ENCODE measurements around the gene KLHL10. TPM values are rescaled to one million over a fixed set of nuclear protein-coding genes. Genes with fewer than 3 reads are reported as not detected.

The KLHL10 gene
- total and polyA plus RNA-seq, 4 donors, result 0.03 to 0.17 (median 0.07) TPM; not detected in 1

DNA sequence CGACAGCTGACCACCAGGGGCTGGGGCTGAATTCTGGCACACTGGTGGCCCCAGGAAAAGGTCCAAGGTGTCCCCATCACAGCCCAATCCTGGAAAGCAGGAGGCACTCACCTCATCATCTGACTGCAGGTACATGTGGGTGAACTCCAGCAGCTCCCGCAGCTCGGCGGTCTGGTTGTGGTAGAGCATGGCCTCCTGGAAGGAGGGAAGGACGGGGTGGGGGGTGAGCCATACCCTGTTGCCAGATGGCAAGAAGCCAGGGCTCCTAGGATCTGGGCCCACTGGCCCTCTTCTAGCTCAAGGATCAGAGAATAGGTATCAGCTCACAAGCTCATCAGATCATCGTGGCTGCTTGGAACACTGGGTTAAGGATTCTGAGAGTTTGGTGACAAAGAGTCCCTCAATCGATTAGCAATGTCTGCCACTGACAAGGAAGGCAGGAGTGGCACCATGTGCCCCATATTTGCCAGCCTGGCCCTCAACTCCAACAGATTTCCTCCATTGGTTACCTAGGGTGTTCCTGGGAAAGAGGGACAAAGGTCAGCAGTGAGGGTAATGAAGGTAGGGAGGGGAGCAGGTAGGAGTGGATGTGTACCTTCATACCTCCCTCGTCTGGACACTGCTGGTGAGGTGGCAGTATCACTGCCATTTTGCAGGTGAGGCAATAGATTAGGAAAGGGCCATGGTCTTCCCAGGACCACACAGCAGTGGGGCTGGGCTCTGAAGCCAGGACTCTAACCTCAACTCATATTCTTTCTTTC, 30.8 kb upstream of the KLHL10 start:
- 87% methylated on average over 8 of the region's 8 CpGs for WGBS
- H3K4me1 ChIP-seq (ENCODE audit: control insufficient read depth in 4 of 4, insufficient read depth in 4 of 4, low read length in 3 of 4), result peaks cover under 1 to 15% (median 5%) of the 10 kb centered on the region in 4 donors
- no peak overlapping the region for H3K9ac ChIP-seq (ENCODE audit: low read depth in 1 of 2, low read length in 2 of 2)
- H3K27ac ChIP-seq (ENCODE audit: low read depth in 1 of 2, low read length in 2 of 2), result no peak overlapping the region
- no peaks in the 10 kb centered on the region for H3K9me3 ChIP-seq (ENCODE audit: control insufficient read depth in 4 of 4, low read length in 3 of 4)
- H3K4me3 ChIP-seq (ENCODE audit: low read depth in 1 of 3, low read length in 3 of 3), result no peak overlapping the region
- H3K27me3 ChIP-seq (ENCODE audit: control insufficient read depth in 4 of 4, insufficient read depth in 4 of 4, low read length in 3 of 4), result no peaks in the 10 kb centered on the region
- no peak for DNase-seq (ENCODE audit: low spot score)
- H3K36me3 ChIP-seq (ENCODE audit: control insufficient read depth in 4 of 4, insufficient read depth in 3 of 4, low read depth in 1 of 4, low read length in 3 of 4), result no peaks in the 10 kb centered on the region
- TF ChIP-seq, protein P1, sequence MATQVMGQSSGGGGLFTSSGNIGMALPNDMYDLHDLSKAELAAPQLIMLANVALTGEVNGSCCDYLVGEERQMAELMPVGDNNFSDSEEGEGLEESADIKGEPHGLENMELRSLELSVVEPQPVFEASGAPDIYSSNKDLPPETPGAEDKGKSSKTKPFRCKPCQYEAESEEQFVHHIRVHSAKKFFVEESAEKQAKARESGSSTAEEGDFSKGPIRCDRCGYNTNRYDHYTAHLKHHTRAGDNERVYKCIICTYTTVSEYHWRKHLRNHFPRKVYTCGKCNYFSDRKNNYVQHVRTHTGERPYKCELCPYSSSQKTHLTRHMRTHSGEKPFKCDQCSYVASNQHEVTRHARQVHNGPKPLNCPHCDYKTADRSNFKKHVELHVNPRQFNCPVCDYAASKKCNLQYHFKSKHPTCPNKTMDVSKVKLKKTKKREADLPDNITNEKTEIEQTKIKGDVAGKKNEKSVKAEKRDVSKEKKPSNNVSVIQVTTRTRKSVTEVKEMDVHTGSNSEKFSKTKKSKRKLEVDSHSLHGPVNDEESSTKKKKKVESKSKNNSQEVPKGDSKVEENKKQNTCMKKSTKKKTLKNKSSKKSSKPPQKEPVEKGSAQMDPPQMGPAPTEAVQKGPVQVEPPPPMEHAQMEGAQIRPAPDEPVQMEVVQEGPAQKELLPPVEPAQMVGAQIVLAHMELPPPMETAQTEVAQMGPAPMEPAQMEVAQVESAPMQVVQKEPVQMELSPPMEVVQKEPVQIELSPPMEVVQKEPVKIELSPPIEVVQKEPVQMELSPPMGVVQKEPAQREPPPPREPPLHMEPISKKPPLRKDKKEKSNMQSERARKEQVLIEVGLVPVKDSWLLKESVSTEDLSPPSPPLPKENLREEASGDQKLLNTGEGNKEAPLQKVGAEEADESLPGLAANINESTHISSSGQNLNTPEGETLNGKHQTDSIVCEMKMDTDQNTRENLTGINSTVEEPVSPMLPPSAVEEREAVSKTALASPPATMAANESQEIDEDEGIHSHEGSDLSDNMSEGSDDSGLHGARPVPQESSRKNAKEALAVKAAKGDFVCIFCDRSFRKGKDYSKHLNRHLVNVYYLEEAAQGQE (IDR thresholded peaks at IDR 0.05), result no peak
- no peak for TF ChIP-seq SP1 (IDR thresholded peaks at IDR 0.05)

DNA sequence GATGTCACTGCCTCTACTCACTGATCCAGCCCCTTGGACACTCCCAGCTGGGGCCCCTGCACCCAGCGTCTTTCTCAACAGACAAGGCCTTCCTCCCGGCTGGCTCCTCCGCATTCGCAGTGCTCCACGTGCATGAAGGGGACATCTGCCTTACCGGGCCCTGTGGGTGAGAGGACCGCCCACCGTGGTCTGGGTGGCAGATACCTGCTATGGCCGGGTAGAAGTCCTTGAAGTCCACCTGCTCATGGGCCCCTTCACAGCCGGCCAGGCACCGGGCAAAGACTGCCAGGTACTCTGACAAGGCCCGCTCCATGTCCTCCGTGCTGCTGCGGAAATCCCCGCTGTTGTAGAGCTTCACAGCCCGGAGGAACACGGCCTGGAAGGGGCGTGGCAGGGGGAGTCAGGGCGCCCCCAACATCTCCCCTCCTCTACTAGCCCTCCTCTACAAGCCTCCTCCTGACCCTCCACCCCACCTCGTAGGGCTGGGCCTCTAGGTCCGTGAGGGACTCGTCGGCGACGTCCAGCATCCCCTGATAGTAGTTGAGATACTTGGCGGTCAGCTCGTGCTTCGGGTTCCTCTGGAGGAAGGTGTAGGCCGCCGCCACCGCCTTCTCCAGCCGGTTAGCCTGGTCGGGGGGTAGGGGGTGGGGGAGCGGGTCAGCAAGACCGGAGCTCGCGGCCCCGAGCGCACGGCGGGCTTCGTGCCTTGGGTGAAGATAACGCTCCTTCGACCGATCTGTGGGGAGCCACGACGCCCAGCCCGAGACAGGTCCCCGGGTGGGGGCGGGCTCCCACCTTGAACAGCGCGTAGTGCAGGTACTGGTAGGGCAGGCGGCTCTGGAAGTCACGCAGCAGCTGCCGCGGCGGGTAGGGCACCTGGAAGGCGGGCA, 26.7 kb upstream of the KLHL10 start:
- WGBS, result 41% methylated on average over 58 of the region's 58 CpGs
- Histone ChIP-seq H3K9ac (ENCODE audit: low read depth in 1 of 2, low read length in 2 of 2) (no peak overlapping the region), H3K27ac (ENCODE audit: low read depth in 1 of 2, low read length in 2 of 2) (peak overlapping the region in 1 of 2 donors; percentile 15)

More for the DNA sequence above, 26.7 kb upstream of the KLHL10 start:
- TF ChIP-seq SP1 (IDR thresholded peaks at IDR 0.05) (no peak), HNF4G (IDR thresholded peaks at IDR 0.05) (no peak), FOXA2 (IDR thresholded peaks at IDR 0.05) (no peak), GABPA (IDR thresholded peaks at IDR 0.05 in 1 of 2, conservative IDR thresholded peaks at IDR 0.05 in 1 of 2) (no peak), EGR1 (IDR thresholded peaks at IDR 0.05; ENCODE audit: low read depth in 2 of 2) (no peak), RAD21 (IDR thresholded peaks at IDR 0.05) (no peak), HNF4A (conservative IDR thresholded peaks at IDR 0.05) (no peak), TAF1 (conservative IDR thresholded peaks at IDR 0.05) (no peak), NR2F2 (IDR thresholded peaks at IDR 0.05) (no peak), JUND (IDR thresholded peaks at IDR 0.05) (no peak), RXRA (IDR thresholded peaks at IDR 0.05) (no peak), FOXA1 (IDR thresholded peaks at IDR 0.05) (no peak)
- TF ChIP-seq, protein P2, sequence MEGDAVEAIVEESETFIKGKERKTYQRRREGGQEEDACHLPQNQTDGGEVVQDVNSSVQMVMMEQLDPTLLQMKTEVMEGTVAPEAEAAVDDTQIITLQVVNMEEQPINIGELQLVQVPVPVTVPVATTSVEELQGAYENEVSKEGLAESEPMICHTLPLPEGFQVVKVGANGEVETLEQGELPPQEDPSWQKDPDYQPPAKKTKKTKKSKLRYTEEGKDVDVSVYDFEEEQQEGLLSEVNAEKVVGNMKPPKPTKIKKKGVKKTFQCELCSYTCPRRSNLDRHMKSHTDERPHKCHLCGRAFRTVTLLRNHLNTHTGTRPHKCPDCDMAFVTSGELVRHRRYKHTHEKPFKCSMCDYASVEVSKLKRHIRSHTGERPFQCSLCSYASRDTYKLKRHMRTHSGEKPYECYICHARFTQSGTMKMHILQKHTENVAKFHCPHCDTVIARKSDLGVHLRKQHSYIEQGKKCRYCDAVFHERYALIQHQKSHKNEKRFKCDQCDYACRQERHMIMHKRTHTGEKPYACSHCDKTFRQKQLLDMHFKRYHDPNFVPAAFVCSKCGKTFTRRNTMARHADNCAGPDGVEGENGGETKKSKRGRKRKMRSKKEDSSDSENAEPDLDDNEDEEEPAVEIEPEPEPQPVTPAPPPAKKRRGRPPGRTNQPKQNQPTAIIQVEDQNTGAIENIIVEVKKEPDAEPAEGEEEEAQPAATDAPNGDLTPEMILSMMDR (IDR thresholded peaks at IDR 0.05; ENCODE audit: low read depth, low read length, missing input control), result no peak
- TF ChIP-seq, protein P3, sequence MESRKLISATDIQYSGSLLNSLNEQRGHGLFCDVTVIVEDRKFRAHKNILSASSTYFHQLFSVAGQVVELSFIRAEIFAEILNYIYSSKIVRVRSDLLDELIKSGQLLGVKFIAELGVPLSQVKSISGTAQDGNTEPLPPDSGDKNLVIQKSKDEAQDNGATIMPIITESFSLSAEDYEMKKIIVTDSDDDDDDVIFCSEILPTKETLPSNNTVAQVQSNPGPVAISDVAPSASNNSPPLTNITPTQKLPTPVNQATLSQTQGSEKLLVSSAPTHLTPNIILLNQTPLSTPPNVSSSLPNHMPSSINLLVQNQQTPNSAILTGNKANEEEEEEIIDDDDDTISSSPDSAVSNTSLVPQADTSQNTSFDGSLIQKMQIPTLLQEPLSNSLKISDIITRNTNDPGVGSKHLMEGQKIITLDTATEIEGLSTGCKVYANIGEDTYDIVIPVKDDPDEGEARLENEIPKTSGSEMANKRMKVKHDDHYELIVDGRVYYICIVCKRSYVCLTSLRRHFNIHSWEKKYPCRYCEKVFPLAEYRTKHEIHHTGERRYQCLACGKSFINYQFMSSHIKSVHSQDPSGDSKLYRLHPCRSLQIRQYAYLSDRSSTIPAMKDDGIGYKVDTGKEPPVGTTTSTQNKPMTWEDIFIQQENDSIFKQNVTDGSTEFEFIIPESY (IDR thresholded peaks at IDR 0.05), result no peak
- TF ChIP-seq, protein P4, sequence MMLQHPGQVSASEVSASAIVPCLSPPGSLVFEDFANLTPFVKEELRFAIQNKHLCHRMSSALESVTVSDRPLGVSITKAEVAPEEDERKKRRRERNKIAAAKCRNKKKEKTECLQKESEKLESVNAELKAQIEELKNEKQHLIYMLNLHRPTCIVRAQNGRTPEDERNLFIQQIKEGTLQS (IDR thresholded peaks at IDR 0.05), result no peak
- TF ChIP-seq, protein P5, sequence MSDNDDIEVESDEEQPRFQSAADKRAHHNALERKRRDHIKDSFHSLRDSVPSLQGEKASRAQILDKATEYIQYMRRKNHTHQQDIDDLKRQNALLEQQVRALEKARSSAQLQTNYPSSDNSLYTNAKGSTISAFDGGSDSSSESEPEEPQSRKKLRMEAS (IDR thresholded peaks at IDR 0.05), result no peak
- DNase-seq (ENCODE audit: low spot score), result no peak
- H3K9me3 ChIP-seq (ENCODE audit: control insufficient read depth in 4 of 4, low read length in 3 of 4), result no peaks in the 10 kb centered on the region
- H3K36me3 ChIP-seq (ENCODE audit: control insufficient read depth in 4 of 4, insufficient read depth in 3 of 4, low read depth in 1 of 4, low read length in 3 of 4), result no peaks in the 10 kb centered on the region
- H3K4me1 ChIP-seq (ENCODE audit: control insufficient read depth in 4 of 4, insufficient read depth in 4 of 4, low read length in 3 of 4), result peaks cover 5 to 20% (median 10%) of the 10 kb centered on the region in 4 donors
- H3K4me3 ChIP-seq (ENCODE audit: low read depth in 1 of 3, low read length in 3 of 3), result peak overlapping the region; percentile 34 to 78 (median 54)
- no peaks in the 10 kb centered on the region for H3K27me3 ChIP-seq (ENCODE audit: control insufficient read depth in 4 of 4, insufficient read depth in 4 of 4, low read length in 3 of 4)

All from liver (tissue), 9 donors.